Chondrocyte (in vitro differentiated cells): Measurements from ENCODE around the gene MAGOHB. TPM values are rescaled to one million over a fixed set of nuclear protein-coding genes. Genes with fewer than 3 reads are reported as not detected.
"Not testable (repeated sequence)": the region's sequence is repeated elsewhere in the genome, so short reads cannot be mapped to it uniquely, and the experiment has no call there.

ENCODE experiments used
- DNase-seq: peaks from one replicate; pipeline ENCODE4 v3.0.0; 2021; ENCODE audit warnings: mixed read lengths, low spot score
- H3K27ac Mint-ChIP-seq: one replicate; pipeline ENCODE4 v1.8.0; 2021; ENCODE audit warnings: mild to moderate bottlenecking, moderate library complexity, mixed read lengths; ENCODE audit not compliant: unreplicated experiment
- H3K27me3 Mint-ChIP-seq: 2 replicates; pipeline ENCODE4 v1.8.0; 2021; ENCODE audit warnings: low read depth, mixed read lengths
- H3K36me3 Mint-ChIP-seq: 2 replicates; pipeline ENCODE4 v1.8.0; 2021; ENCODE audit warnings: low read depth, mixed read lengths
- H3K4me1 Mint-ChIP-seq: 2 replicates; pipeline ENCODE4 v1.8.0; 2021; ENCODE audit warnings: low read depth, mild to moderate bottlenecking, mixed read lengths
- H3K4me3 Mint-ChIP-seq: one replicate; pipeline ENCODE4 v1.8.0; 2021; ENCODE audit warnings: mild to moderate bottlenecking, moderate library complexity, mixed read lengths; ENCODE audit not compliant: unreplicated experiment
- H3K9me3 Mint-ChIP-seq: 2 replicates; pipeline ENCODE4 v1.8.0; 2021; ENCODE audit warnings: low read depth, mixed read lengths
- total RNA-seq: library from RNA; stranded (reverse); gene quantifications from 3 replicates; pipeline ENCODE4 v1.2.1, GENCODE V29; 2021
- TF ChIP-seq, protein P1 (sequence below): fragments of 200-600 bp; sonication (generic); IDR thresholded peaks from 2 replicates; pipeline ENCODE4 v1.5.0; 2021; ENCODE audit warnings: antibody characterized with exemption, mild to moderate bottlenecking, moderate library complexity

The MAGOHB gene
- total RNA-seq, 1 donor from 2014 or later, result 40.9 TPM

DNA sequence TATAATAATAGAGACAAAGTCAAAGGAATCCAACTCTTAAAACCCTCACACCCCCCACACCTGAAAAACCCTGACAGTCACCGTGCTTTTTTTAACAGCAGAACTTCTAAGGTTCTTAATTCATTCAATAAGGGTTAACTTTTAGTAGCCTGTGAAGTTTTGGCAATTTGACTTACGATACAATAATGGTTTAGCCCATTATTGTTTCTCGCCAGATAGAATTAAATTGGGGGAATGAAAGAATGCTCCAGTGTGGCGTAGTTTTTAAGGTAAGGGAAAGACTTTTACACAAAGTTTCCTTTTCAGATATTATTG, 604 bp upstream of the MAGOHB start:
- no peak for DNase-seq
- TF ChIP-seq, protein P1, sequence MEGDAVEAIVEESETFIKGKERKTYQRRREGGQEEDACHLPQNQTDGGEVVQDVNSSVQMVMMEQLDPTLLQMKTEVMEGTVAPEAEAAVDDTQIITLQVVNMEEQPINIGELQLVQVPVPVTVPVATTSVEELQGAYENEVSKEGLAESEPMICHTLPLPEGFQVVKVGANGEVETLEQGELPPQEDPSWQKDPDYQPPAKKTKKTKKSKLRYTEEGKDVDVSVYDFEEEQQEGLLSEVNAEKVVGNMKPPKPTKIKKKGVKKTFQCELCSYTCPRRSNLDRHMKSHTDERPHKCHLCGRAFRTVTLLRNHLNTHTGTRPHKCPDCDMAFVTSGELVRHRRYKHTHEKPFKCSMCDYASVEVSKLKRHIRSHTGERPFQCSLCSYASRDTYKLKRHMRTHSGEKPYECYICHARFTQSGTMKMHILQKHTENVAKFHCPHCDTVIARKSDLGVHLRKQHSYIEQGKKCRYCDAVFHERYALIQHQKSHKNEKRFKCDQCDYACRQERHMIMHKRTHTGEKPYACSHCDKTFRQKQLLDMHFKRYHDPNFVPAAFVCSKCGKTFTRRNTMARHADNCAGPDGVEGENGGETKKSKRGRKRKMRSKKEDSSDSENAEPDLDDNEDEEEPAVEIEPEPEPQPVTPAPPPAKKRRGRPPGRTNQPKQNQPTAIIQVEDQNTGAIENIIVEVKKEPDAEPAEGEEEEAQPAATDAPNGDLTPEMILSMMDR, result no peak
- Mint-ChIP-seq H3K36me3 (peaks cover 3% of the 10 kb centered on the region), H3K4me1 (peaks cover 40% of the 10 kb centered on the region), H3K4me3 (peak overlapping the region; percentile 99), H3K27me3 (no peaks in the 10 kb centered on the region), H3K9me3 (no peaks in the 10 kb centered on the region), H3K27ac (peak overlapping the region; percentile 99)

DNA sequence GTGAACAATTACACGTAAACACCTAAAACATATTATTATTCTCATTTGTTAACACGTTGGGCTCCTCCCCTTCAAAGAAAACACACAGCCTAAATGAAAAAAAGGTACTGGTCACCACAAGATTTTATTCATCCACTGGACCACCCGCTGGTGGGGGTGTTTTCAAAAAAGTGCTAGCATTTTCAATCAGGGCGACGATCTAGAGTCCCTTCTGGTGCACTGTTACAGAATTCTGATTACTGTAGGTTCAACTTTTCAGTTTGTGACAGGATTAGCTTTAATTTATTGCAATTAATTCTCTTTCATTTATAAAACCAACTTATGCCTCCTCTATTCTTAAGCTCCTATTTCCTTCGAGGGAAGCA, 443 bp downstream of the MAGOHB start:
- TF ChIP-seq, protein P1, result no peak
- Mint-ChIP-seq H3K9me3 (no peaks in the 10 kb centered on the region), H3K27me3 (no peaks in the 10 kb centered on the region), H3K27ac (peak overlapping the region; percentile 99), H3K4me3 (peak overlapping the region; percentile 99), H3K4me1 (peaks cover 32% of the 10 kb centered on the region), H3K36me3 (peaks cover 3% of the 10 kb centered on the region)
- no peak for DNase-seq

DNA sequence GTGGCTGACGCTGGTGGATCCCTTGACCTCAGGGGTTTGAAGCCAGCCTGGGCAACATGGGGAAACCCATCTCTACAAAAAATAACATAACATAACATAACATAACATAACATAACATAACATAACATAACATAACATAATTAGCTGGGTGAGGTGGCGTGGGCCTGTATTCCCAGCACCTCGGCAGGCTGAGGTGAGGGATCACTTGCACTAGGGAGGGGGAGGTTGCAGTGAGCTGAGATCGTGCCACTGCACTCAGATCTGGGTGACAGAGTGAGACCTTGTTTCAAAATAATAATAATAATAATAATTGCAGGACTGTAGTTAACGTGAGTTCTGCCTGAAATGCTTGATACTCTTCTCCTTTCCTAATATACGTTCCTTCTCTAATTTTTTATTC, 1.3 kb downstream of the MAGOHB start:
- TF ChIP-seq, protein P1, result no peak
- DNase-seq, result no peak
- Mint-ChIP-seq H3K4me3 (peak overlapping the region; percentile 99), H3K4me1 (peaks cover 27% of the 10 kb centered on the region), H3K27me3 (no peaks in the 10 kb centered on the region), H3K36me3 (peaks cover 5% of the 10 kb centered on the region), H3K9me3 (no peaks in the 10 kb centered on the region), H3K27ac (peak overlapping the region; percentile 99)

DNA sequence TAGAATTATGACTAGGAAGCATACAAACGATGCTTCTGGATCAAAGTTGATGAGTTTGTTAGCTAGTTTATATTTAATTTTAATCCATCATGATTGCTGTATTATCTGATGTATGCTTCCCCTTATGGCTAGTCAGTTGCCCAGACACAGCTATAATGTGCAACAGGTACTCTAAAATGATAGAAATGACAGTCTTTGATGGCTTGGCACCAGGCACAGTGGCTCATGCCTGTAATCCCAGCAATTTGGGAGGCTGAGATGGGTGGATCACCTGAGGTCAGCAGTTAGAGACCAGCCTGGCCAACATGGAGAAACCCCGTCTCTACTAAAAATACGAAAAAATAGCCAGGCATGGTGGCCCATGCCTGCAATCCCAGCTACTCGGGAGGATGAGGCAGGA, 2.2 kb downstream of the MAGOHB start:
- peaks cover 27% of the 10 kb centered on the region for H3K4me1 Mint-ChIP-seq
- H3K36me3 Mint-ChIP-seq, H3K4me3 Mint-ChIP-seq, H3K9me3 Mint-ChIP-seq, H3K27me3 Mint-ChIP-seq, DNase-seq, H3K27ac Mint-ChIP-seq: not testable (repeated sequence)

DNA sequence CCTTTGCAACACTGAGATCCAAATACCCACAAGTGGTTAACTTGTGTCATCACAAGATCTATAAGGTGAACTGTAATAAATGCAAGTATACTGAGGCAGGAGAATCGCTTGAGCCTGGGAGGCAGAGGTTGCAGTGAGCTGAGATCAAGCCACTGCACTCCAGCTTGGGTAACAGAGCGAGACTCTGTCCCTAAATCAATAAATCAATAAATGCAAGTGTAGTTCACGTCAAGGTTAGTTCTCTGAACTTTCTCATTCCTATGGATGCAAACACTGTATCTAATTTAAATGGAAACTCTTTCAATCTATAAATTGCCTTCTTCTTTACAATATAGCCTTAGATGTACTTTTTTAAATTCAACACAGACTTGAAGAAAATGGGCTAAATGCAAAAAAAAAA, 3.2 kb downstream of the MAGOHB start:
- H3K4me1 Mint-ChIP-seq, result peaks cover 27% of the 10 kb centered on the region
- H3K27ac Mint-ChIP-seq, result no peak overlapping the region
- DNase-seq, result no peak
- TF ChIP-seq, protein P1, result no peak
- no peak overlapping the region for H3K4me3 Mint-ChIP-seq
- H3K36me3 Mint-ChIP-seq, result peaks cover 7% of the 10 kb centered on the region
- H3K9me3 Mint-ChIP-seq, result no peaks in the 10 kb centered on the region
- no peaks in the 10 kb centered on the region for H3K27me3 Mint-ChIP-seq

DNA sequence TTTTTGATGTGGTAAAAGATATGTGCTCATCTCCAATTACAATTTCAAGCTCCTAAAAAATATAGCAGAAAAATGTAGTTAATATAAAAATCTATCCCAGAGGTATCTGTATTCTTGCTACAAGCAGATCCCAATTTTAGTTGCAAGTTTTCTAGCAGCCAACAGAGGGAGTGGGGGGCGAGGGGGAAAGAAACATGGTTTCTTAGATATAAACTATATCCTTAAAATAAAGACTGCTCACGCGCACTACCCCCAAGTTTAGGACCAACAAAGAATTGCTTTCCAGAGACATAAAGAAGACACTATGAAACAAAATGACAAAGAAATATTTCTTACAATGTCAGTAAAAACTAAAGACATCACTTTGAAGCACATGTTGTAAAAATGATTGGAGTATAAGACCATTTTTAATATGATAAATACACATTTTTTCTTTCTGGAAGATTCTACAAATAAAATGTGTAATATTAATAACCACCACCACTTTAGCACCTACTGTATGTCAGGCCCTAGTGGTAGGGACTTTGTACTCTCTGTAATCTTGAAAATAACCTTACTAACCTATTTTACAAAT, 5.4 kb downstream of the MAGOHB start:
- Mint-ChIP-seq H3K4me1 (peaks cover 22% of the 10 kb centered on the region), H3K36me3 (peaks cover 10% of the 10 kb centered on the region), H3K27ac (no peak overlapping the region), H3K27me3 (no peaks in the 10 kb centered on the region), H3K9me3 (no peaks in the 10 kb centered on the region), H3K4me3 (no peak overlapping the region)
- TF ChIP-seq, protein P1, result peak; percentile 73
- DNase-seq, result no peak
